ENCODE measurements around the gene STAM2. TPM values are rescaled to one million over a fixed set of nuclear protein-coding genes. Genes with fewer than 3 reads are reported as not detected.
"Not testable (repeated sequence)": the region's sequence is repeated elsewhere in the genome, so short reads cannot be mapped to it uniquely, and the experiment has no call there.

The STAM2 gene
- total and polyA plus RNA-seq, 11 donors, result 4.7 to 36.1 (median 25.7) TPM

DNA sequence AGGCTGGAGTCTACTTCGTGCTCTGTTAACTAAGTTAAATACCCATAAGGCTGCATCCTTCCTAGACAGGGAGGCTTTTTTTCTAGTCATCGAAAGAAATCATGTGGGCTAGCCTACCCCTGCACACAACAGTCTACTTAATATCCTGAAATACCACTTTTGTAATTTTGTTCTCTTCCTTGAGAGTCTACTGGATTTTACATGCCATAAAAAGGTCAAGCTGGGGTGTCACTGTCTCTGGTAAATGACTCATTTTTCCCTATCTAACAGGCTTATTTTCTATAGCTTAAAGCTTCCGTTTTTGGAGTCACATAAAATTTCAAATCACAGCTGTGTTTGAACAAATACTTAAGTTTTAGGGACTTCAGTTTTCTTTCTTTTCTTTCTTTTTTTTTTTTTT is 10.7 kb upstream of the STAM2 start:
- Histone ChIP-seq H3K36me3 (no peaks in the 10 kb centered on the region), H3K27ac (no peak overlapping the region), H3K4me3 (no peak overlapping the region), H3K27me3 (no peaks in the 10 kb centered on the region), H3K4me1 (no peaks in the 10 kb centered on the region), H3K9me3 (no peaks in the 10 kb centered on the region)
- intact Hi-C loops (cut with DNase I), result no loop called here
- WGBS, 4 donors, result 74 to 83% (median 76%) methylated on average over 3 of the region's 3 CpGs
- TF ChIP-seq, protein P1, sequence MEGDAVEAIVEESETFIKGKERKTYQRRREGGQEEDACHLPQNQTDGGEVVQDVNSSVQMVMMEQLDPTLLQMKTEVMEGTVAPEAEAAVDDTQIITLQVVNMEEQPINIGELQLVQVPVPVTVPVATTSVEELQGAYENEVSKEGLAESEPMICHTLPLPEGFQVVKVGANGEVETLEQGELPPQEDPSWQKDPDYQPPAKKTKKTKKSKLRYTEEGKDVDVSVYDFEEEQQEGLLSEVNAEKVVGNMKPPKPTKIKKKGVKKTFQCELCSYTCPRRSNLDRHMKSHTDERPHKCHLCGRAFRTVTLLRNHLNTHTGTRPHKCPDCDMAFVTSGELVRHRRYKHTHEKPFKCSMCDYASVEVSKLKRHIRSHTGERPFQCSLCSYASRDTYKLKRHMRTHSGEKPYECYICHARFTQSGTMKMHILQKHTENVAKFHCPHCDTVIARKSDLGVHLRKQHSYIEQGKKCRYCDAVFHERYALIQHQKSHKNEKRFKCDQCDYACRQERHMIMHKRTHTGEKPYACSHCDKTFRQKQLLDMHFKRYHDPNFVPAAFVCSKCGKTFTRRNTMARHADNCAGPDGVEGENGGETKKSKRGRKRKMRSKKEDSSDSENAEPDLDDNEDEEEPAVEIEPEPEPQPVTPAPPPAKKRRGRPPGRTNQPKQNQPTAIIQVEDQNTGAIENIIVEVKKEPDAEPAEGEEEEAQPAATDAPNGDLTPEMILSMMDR (IDR thresholded peaks at IDR 0.05), result no peak
- no peak for TF ChIP-seq POLR2A (IDR thresholded peaks at IDR 0.05)
- ATAC-seq (no peak), DNase-seq (no peak)

DNA sequence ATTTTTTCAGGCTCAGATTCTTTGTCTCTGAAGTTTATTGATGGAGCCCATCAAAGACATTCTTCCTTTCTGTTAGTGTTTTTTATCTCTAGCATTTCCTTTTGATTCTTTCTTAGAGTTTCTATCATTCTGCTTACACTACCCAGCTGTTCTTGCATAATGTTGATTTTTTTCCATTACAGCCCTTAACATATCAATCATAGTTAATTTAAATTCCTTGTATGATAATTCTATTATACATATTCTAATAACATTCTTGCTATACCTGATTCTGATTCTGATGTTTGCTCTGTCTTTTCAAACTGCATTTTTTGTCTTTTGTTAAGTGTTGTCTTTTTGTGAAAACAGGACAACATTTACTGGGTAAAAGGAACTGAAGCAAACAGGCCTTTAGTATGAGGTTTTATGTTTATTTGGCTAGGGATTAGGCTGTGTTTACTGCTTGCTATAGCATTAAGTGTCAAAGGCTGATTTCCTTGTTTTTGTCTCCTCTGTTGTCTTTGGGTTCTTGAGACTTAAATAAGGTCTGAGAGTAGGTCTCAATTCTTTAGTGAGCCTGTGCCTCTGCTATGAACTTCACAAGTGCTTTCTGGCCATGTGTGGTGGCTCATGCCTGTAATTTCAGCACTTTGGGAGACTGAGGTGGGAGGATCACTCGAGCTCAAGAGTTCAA is 8.0 kb upstream of the STAM2 start:
- DNase-seq, result no peak
- H3K27ac ChIP-seq, result no peak overlapping the region
- intact Hi-C loops (cut with DNase I), result no loop called here
- H3K4me1 ChIP-seq, result no peaks in the 10 kb centered on the region
- H3K9me3 ChIP-seq, result no peaks in the 10 kb centered on the region
- H3K27me3 ChIP-seq, result no peaks in the 10 kb centered on the region
- no peaks in the 10 kb centered on the region for H3K36me3 ChIP-seq
- H3K4me3 ChIP-seq, result no peak overlapping the region
- WGBS, 4 donors, result 0 to 10% (median 1%) methylated on average over 1 of the region's 1 CpG
- ATAC-seq, result no peak
- TF ChIP-seq, protein P1 (IDR thresholded peaks at IDR 0.05), result no peak
- no peak for TF ChIP-seq POLR2A (IDR thresholded peaks at IDR 0.05)

DNA sequence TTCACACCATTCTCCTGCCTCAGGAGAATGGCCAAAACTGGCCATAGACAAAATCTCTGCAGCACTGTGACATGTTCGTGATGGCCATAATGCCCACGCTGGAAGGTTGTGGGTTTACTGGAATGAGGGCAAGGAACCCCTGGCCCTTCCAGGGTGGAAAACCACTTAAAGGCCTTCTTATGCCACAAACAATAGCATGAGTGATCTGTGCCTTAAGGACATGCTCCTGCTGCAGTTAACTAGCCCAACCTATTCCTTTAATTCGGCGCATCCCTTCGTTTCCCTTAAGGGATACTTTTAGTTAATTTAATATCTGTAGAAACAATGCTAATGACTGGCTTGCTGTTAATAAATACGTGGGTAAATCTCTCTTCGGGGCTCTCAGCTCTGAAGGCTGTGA is 2.1 kb upstream of the STAM2 start:
- not testable (repeated sequence) for H3K36me3 ChIP-seq, H3K4me3 ChIP-seq, H3K27me3 ChIP-seq, ATAC-seq, DNase-seq, H3K27ac ChIP-seq, H3K9me3 ChIP-seq
- H3K4me1 ChIP-seq, result peaks cover 0 to 23% (median 13%) of the 10 kb centered on the region in 12 donors
- WGBS, 4 donors, result 97 to 100% (median 99%) methylated on average over 2 to 7 of the region's 7 CpGs
- intact Hi-C loops (cut with DNase I), result loop anchor here in 9 of 10 donors (2.0 to 10.0 kb wide), 8 partner anchors 140 to 560 kb away; partner anchors contain the start of genes ARL6IP6 (in 5 of the 9), PRPF40A (in 5 of the 9) and FMNL2 (in 1 of the 9)

DNA sequence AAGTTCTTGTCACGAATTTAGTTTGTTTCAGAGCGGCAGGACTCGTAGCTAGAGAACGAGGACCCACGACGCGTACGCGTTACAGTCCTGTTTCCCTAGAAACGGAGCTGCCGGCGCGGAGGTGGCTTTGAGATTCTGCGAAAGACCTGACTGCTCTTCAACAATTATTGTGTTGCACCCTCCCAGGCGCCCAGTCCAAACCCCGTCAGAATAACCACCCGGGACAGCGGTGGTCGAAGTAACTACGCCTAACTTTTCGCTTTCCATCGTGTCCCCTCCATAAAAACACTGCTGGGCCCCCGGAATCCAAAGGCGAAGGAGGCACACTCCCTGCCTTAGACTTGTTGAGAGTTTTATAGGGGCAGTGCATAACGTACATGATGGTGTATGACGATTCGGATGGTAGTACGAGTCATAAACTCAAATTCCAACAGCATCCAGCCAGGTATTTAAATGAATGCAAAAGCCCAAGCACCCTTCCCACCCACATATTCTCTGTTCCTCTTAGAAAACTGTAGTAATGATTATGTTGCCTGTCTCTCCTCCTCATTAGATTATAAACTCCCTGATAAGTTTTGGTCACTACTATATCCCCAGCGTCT is 651 bp upstream of the STAM2 start:
- DNase-seq (no peak), ATAC-seq (peak in 3 of 4 donors; percentile 1 to 13 (median 5))
- Histone ChIP-seq H3K36me3 (no peaks in the 10 kb centered on the region), H3K9me3 (no peaks in the 10 kb centered on the region), H3K27ac (peak overlapping the region; percentile 92 to 100 (median 96)), H3K4me1 (peaks cover 0 to 38% (median 24%) of the 10 kb centered on the region in 12 donors), H3K4me3 (peak overlapping the region; percentile 65 to 97 (median 72)), H3K27me3 (no peaks in the 10 kb centered on the region)
- intact Hi-C loops (cut with DNase I), result loop anchor here in 9 of 10 donors (1.0 to 10.0 kb wide), 9 partner anchors 139 to 561 kb away; partner anchors contain the start of genes ARL6IP6 (in 5 of the 9), PRPF40A (in 5 of the 9) and FMNL2 (in 1 of the 9)
- no peak for TF ChIP-seq POLR2A (IDR thresholded peaks at IDR 0.05)
- TF ChIP-seq, protein P1 (IDR thresholded peaks at IDR 0.05), result peak in 1 of 12 donors; percentile 28
- 6 to 17% (median 7%) methylated on average over 15 to 29 of the region's 29 CpGs for WGBS, 4 donors
